Measurements from ENCODE around the gene ABO.
"Not testable (repeated sequence)": the region's sequence is repeated elsewhere in the genome, so short reads cannot be mapped to it uniquely, and the experiment has no call there.

ABO gene

DNA sequence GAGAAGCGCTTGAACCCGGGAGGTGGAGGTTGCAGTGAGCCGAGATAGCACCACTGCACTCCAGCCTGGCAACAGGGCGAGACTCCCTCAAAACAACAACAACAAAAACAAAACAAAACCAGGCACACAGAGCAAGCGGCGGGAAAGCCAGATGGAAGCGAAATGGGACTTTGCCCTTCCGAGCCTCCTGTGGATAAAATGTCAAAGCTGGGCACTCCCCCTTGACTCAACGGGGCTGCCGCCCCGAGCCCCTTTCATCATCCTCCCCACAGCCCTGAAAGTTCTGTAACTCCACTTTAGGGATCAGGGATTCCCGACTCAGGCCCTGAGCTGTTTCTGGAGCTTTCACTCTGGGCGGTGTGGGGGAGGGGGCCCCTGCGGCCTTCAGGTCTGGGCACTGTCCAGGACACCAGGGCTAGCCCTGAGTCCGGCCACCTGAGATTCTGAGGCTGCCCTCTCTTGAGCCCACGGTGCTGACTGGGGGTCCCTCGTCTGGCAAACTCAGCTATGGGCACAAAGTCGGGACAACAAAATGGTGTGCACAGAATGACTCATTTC lies 35.4 kb downstream of the ABO start:
- no peak for DNase-seq

DNA sequence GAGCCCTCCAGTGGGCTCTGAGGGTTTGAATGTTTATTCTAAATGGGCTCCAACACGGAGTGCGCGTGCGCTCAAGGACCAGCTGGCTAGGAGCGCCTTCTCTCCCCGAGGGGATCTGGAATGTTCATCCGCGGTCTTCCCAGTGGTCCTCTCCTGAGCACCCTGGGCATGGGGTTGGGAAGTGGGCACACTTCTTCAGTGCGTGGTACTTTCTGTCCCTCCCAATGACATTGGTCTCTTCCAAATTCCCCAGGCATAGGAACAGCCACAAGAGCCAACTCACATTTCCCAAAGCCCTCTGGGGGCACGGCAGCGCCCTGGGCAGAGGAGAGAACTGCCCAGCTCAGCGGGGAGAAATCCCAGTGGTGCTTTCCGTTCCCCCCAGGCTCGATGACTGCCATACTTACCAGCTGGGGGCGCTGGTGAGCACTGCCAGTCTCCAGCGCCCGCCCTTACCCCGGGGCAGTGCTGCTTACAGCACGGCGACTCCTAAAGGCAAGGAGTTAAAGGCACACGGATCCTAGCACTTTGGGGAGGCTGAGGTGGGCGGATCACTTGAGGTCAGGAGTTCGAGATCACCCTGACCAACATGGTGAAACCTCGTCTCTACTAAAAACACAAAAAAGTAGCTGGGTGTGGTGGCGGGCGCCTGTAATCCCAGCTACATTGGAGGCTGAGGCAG lies 36.0 kb downstream of the ABO start:
- peak; percentile 92 for DNase-seq

DNA sequence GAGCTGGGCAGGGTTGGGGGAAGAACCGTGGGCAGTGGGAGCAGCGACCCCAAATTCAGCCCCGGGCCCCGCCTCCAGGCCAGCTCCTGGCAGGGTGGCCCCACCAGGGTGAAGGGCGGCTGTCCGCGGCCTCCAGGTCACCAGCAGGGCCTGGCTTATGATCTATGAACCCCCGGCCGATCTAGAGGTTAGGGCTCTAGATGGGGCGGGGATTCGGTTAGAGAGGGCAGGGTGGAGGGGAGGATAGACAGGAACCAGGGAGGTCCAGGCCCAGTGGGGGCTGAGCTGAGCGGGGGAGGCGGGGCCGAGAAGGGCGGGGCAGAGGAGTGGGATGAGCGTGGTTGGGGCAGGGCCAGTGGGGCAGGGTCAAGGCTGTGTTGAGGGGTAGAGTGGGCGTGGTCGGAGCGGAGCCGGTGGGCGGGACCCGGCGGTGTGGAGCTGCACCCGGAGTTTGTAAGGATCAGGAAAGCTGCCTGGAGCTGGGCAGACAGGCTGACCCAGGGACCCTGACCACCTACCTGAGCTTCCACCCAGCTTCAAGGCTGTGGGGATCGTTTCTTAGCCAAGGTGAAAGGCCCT lies 36.6 kb downstream of the ABO start:
- peak; percentile 90 for DNase-seq

DNA sequence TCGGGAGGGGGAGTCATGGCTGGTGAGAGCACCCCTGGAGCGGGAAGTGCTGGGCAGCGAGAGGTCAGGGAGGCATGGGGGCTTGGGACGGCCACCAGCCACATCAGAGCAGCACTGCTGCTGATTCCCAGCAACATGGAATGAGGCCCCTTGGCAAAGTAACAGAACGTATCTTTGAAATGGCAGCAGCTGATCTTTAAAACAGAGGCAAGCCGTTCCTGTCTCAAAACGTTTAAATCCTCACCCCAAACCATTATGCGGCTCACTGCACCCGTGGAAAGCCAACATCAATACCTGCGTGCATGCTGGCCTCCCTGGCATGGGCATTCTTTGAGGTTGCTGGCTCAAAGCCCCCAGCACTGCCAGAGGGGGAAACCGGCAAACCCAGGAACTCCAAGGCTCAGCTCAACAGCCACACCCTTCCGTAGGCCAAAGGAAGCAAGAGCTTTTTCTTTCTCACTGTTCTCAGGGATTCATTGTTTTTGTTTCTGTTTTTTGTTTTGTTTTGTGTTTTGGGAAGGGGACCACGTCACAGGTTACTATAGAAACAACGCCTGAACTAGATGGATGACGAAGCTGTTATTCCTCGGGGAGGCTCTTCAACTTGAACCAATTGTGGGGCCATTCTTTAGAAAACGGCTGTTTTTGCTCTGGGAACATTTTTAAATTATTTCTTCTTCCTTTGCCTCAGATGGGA lies 37.8 kb downstream of the ABO start:
- no peak for DNase-seq

DNA sequence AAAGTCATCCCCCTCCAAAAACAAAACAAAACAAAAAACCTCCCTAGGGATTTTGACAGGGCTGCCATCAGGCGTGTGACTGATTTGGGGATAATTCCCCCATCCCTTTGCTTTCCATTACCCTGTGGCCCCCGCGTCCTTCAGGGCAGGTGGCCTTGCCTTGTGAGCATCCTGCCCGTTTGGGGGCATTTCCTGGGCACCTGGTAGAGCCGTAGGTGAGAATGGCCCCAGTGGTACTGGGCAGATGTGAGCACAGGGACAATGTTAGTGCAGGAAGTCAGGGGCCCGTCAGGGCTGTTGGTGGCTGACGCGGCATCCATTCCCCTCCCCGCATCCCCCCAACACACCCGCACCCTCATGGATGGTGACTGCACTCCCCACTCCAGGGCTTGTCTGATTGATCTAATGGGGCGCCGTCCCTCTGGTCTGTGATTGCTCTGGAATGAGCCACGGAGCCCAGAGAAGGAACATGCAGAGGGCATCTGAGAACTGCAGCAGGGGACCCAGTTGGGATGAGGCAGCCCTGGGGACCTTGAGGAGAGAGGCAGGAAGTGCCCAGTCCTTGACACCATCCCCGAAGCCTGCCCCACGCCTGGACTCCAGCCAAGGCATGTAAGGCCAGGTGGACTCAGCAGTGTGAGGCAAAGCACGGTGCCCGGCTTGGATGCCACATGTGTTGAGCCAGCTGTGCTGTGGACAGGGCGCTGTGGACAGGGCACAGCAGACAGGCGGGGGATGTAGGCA lies 38.5 kb downstream of the ABO start:
- not testable (repeated sequence) for DNase-seq

DNA sequence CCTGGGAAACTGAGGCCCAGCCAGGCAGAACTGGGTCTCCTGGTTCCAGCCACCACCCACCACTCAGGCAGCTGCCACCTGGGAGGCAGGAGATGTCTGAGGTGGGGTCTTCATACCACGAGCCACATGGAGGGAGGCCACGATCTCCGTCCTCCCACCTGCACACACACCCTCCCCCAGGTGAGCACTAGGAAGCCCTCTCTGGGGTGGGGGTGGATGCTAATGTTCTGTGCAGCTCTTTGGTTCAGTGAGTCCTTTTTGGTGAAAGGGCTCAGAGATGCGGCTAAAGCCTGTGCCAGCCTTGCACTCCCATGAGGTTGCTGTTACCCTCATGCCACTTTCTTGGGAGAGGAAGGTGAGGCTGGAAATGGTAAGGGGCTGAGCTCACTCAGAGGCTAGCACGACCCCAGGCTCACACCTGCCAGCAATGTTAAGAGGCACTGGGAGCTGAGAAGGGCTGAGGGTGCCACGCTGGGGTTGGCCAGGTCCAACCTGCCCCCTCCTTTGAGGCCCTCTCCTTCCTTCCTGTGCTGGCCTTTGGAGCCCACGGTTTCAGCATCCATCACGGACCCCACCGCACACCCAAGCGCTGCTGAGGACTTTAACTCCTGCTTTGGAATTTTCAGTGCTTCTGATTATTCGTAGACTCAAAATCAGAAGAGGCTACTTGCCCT lies 39.3 kb downstream of the ABO start:
- no peak for DNase-seq

DNA sequence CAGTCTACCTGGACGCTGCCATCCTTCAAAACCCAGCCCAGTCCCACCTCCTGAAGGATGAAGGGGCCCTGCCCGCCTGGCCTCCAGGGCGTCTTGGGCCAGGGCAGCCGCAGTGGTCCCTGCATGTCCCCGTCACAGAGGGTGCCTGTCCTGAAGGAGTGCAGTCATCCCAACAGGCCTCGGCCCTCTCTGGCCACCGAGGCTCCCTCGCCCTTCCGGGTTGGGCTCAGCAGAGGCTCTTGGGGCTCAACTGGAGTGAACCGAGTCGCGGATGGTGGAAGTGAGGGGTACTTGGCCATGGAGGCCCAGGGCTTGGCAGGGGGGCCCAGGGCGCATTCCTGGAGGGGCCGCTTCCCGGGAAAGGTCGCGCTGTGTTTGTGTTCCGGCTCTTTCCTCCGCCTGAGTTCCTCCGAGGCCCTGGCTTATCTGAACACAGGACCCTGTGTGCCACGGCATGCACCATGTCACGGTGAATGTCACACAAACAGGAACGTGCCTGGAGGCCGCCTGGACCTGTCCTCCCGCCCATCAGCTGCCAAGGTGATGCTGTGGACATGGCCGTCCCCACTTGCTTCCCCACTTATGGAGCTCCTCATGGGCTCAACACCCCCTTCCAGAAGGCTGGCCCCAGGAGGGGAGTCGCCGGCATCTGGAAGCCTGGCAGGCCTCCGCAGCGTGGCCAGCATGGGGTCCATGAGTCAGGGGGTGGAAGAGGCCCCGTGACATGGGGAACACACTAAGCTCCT lies 40.3 kb downstream of the ABO start:
- DNase-seq, result no peak

DNA sequence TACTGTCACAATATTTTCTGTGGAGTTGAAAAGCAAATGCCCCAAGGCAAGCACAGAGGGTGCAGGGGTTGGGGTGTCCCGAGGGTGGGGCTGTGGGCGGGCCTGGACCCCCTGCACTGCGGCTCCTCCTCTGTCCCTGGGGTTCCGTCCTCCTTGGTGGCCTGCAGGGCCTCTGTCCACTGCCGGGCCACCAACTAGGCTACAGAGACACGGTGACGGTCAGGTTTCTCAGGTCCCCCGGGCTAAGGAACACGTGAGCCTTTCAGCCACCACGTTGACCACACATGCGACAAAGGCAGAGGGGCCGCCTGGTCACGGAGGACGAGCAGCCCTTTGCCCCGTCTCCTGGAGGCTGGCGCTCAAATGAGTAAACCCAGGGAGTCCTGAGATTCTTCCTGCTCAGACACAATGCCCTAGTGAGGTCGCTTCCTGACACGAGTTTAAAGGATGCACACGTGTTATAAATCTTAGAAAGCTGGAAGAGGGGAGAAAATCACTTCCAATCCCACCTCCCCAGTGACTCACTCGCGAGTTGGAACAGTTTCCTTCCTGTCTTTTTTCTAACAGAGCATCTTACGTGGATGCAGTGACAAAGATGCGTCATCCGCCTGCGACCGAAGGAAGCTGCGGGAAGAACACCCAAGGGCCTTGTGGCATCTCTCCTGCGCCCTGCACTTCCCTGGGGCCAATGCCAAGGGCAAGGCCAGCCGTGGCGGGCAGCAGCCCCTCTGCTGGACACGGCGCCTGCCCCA lies 41.1 kb downstream of the ABO start:
- DNase-seq, result no peak

DNA sequence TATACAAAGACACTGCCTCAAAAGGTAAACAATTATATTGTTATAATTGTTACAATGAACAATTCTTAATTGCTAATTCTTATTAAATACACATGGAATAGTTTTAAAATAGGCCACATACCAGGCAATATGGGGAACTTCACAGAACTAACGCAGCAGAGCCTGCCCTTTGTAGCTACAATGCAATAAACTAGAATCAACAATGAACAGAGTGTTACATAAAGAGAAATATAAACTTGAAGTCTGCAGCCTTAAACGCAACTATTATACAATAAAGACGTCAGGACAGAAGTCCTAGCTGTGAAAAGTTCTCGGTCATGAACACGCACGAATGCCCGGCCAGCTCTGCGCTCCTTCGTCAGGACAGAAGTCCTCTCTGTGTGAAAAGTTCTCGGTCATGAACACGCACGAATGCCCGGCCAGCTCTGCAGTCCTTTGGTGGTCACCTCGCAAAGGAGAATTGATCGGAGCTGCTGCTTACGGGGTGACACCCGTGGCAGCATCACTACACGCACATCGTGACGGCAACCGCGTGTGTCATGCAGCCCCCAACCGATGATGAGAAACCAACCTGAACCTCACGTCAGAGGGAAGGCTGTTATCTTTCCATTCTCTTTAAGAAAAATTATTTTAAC lies 43.0 kb downstream of the ABO start:
- DNase-seq, result not testable (repeated sequence)

DNA sequence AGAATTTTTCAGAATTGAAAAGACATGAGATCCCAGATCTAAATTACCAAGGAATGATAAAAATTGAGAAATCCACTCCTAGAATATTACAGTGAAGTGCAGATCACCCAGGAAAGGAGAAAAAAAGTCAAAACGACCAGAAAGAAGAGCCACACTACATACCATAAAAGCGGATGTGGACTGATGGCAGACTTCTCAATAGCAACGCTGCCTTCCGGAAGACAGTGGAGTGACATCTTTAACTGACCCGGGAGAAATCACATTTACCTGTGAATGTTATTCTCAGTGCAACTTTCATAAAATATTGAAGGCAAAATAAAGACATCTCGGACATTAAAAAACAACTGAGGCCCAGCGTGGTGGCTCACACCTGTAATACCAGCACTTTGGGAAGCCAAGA lies 44.5 kb downstream of the ABO start:
- not testable (repeated sequence) for DNase-seq

DNA sequence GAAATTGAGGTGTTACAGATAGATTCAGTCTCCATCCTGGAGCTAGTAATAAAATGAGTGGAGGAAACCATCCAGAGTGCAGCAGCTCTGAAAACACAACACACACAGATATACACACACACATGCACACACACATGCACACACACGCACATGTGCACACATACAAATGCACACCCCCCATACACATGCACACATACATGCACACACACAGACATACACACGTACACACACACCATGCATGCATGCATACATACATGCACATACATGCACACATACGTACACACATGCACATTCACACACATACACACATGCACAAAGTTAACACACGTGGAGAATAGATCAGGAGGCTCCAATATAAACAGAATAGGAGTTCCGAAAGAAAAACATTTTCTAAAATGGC lies 44.9 kb downstream of the ABO start:
- no peak for DNase-seq

DNA sequence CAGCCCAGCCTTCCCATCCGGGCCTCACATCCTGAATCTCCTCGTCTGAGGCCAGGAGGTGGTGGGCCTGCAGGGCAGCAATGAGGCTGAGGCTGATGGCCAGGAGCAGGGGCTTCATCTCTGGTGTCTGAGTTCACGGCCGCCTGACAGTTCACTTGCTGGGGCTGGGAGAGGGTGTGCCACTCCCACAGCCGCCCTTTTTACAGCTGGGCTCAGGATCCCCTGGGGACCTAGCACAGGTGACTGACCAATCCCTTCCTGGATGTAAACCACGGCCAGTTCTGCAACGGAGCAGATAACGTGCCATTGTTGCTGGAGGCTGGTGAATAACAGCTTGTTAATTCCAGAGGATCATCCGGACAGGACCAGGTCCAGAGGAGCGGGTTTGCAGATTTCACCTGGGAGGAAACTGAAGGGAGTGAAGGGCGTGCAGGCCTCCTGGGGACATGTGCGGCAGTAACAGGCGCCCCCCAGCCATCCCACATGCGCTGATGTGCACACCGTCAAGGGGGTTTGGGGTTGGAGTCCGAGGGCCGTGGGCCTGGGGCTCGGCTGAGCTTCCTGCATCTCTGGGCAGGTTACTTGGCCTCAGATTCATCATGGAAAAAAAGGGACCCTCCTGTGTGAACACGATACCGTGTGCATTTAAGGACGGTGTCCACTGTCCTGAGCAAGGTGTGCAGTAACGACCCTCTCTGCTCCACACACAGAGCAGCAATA lies 46.4 kb downstream of the ABO start:
- DNase-seq, result not testable (repeated sequence)

DNA sequence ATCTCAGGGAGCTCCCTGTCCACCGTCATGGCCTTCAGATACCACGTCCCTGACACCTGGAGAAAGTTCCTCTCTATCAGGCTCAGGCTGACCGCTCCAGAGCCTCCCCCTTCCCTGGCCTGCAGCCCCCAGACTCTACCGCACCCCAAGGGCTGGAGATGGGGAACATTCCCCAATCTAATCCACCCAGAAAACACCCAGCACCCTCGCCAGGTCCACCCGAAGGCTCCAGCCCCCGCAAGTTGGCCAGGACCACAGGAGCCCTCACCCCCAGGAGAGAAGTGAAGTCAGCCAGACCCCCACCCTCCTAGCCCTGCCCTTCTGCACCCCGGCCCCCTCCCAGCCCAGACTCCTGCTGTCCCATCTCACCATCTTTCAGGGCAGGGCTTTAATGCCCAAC lies 47.0 kb downstream of the ABO start:
- not testable (repeated sequence) for DNase-seq

DNA sequence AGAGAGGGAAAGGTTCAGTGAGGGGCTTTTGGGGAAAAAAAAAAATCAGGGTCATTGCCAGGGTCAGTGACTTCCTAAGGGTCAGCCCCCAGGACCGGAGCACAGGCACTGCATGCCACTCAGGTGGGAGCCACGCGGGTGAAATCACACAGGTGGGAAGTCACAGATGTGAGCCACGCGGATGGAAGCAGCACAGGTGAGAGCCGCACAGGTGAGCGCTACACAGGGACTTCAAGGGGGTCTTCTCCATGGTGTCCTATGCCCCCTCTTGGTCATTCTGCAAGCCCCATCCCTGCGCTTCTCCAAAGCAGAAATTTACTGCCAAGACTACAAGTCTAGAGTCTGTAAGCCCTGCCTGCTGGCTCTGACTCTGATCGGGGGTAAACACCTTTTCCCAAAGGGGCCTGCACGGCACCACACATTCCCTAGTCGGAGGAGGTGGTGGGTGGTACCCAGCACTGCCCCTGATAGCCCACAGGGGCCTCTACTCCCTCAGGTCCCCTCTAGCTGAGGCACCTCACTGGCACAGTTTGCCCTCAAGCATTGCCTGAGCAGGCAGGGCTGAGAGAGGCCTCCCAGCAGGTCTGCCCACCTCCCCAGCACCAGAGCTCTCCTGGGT lies 47.6 kb downstream of the ABO start:
- DNase-seq, result no peak

DNA sequence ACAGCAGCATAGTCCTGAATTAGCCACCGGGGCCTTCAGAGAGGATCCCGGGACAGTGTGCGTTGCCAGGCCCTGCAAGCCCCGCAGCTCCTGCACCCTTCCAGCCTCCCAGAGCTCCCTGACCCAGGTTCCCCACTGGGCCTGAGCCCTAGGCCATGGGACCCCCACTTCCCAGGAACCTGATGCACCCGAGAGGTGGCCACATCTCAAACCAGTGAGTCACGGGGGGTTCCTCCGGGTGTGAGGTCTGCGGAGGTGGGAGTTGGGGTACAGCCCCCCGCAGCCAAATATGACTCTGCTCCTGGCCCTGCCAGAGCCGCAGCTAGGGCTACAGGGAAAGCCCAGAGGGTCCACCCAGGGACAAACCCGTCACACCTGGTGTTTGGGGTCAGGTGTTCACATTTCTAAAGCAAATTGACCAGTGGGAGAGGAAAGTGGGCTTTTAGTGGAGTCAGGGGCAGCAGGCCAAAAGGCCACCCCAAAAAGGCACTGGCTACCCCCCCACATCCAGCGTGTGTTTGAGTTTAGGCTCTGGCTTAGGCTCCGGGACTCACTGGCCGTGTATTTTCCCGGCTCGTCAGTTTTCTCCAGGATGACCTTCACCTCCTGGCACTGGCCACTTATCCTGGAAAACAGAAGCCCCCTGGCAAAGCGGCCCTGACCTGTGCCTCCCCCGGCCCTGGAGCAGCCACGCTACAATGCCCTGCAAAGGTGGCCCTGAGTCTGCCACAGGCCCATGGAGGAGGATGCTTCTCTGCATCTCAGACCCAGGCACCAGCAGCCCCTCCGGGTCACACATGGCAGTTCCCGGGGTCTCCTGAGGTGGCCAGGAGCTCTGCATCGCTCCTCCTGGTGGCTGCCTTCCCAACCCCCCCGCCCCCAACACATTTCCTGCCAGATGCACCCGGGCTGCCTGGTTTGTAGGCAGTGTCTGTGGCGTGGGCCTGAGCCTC lies 48.5 kb downstream of the ABO start:
- DNase-seq, result no peak

DNA sequence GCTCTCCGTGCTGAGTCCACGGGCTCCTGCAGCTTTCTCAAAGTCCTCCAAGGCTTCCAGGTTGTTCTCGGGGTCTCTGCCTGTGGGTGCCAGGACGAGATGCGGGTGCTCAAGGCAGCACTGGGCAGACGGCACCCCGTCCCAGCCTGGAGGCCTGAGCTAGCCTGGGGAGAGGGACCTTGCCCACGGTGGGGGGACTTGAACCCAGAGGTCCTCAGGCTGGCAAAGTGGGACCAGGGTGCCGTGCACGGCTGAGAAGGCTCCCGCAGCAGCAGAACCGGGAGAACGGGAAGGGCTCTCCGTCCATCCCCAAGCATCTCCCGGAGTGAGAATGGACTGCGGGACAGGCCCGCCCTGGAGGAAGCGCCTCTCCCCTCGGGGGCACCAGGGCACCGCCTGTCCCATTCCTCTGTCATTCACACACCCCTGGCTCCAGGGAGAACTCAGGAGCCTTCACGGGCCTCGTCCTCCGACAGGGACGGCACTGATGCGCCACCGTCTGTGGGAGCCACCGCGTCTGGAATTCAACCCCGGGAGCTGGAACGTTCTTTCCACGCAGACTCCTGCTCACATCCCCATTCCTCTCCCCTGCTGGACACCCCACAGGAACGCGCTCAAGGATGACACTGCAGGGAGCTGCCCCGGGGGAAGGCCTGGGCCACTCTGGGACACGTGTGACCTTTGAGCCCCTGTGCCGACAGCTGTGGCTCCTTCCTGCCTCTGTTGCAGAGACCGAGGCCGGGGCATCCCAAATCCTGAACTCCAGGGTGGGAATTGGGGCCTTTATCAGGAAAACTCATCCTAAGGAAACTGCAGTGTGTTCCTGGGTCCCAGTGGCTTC lies 49.6 kb downstream of the ABO start:
- no peak for DNase-seq

DNA sequence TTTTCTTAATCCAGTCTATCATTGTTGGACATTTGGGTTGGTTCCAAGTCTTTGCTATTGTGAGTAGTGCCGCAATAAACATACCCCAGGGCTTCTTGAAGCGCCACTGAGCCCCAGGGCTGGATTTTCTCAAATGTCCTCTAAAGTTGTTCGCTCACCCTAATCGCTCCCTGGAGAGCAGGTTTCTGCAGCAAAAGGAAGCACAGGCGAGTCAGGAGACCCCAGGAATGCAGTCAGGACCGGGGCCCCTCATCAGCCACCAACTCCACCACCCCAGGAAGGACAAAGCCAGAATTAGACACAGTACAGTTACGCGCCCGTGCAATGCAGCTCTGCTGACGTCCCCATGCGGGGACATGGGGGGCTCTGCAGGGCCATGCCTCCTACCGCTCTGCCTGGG lies 50.2 kb downstream of the ABO start:
- no peak for DNase-seq
